HG03064 (cell line): ENCODE data around the gene NDUFA6.

ENCODE experiments used
- ATAC-seq: cut with Tn5 transposase; IDR thresholded peaks from one replicate; pipeline ENCODE4 v1.9.1; 2021; ENCODE audit warnings: low read depth; ENCODE audit not compliant: unreplicated experiment

Gene NDUFA6

GRCh38 chr22:42039271-42039670 lies 51.3 kb downstream of the NDUFA6 start:
- ATAC-seq = no peak
